NCI-H1436 treated with DMSO at 0.1 percent for 48 hours (cell line): Measurements from ENCODE around the gene CBR3.

ENCODE experiments used
- DNase-seq: peaks from one replicate; lab custom pipeline; 2025; lab: John Stamatoyannopoulos, UW

Gene CBR3

GRCh38 chr21:36185523-36185922 is 50.6 kb downstream of the CBR3 start:
- DNase-seq: no peak

GRCh38 chr21:36186081-36186480 is 51.2 kb downstream of the CBR3 start:
- no peak for DNase-seq

GRCh38 chr21:36186506-36187399 is 51.9 kb downstream of the CBR3 start:
- no peak for DNase-seq

DNA sequence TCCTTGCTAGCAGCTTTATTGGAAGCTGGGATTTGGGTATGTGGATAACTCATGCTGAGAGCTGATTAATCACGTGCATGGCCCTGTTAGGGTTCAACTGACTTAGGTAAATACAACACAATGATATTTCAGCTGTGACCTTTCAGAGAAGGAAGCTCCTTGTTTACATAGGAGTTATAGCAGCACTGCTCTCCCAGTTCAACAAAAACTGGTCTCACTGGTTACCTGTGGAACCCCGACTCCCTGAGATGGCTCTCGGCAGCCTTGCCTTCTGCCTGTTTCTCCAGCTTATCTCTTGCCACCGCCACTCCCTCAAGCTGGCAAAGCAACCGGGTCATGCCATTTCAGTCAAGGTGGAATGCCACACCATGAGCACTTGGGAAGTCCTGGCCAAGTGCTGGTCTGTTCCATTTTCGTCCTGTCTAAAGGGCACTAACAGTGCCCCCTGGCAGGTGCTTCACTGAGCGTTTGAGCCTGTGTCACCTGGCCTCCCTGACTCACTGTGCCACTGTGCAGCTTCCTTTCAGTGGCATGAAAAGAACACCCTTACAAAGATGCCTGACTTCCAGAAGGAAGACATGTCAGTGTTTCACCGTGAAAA is 53.3 kb downstream of the CBR3 start:
- DNase-seq: no peak

- DNase-seq: no peak
Observed at GRCh38 chr21:36188937-36189336, 54.1 kb downstream of the CBR3 start.

DNA sequence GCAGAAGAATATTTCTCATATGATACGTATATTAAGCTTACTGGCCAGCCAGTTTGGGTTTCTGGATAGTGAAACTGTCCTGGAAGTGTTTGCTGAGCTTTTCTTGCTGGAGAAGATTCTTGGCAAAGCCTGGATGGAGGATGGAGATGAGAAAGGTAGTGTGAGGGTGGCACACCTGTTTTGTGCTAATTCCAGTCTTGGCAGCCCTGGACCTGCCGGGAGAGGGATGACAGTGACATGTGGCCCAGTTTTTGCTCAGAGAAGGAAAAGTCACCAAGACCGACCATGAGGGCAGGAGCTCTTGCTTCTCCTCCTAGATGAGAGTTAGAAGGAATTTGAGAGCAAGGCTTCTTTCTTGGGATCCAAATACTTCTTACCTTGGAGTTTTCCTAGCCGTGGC is 55.9 kb downstream of the CBR3 start:
- DNase-seq: no peak

DNA sequence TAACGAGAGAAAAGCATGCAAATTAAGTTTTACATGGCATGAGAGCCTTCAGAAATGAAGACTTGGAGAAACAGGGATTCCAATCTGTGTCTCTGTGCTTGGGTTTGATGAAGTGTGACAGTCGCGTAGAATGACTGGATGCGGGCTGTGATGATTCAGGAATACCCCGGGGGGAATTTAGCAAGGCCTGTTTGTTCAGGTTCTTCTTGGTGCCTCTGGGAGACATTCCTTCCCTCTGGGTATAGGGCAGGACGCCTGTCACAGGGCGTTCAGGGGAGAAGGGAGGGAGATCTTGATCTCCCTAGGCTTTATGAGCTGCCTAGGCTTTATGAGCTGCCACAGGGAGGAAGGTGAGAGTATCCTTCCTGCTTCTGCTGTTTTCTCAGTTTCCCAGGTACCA is 58.3 kb downstream of the CBR3 start:
- DNase-seq: no peak

GRCh38 chr21:36194024-36194423 is 59.1 kb downstream of the CBR3 start:
- DNase-seq: no peak

DNA sequence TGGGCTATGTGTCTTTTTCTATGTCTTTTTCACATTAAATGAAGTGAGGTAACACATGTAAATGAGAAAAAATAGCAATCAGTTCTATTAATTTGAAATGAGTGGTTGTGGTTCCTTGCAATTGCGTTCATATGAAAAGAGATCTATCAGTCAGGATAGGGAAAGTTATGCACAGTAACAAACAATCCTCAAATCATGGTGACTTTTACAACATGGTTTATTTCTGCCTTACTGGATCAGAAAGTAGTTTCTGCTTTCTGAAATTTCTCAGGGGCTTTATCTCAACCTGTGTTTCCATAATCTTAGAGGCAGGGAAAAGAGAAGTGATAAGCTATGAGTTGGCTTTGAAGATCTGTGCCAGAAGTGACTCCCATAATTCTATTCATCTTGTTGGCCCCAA is 60.7 kb downstream of the CBR3 start:
- no peak for DNase-seq
